ENCODE results near the gene MREG. TPM values are rescaled to one million over a fixed set of nuclear protein-coding genes. Genes with fewer than 3 reads are reported as not detected.

Gene MREG
- total and polyA plus RNA-seq, 10 of the 15 experiments (the other 5 are each of a cell fraction or from before 2014, with no cell fraction given) = 6.9 to 45.0 (median 28.5) TPM

DNA sequence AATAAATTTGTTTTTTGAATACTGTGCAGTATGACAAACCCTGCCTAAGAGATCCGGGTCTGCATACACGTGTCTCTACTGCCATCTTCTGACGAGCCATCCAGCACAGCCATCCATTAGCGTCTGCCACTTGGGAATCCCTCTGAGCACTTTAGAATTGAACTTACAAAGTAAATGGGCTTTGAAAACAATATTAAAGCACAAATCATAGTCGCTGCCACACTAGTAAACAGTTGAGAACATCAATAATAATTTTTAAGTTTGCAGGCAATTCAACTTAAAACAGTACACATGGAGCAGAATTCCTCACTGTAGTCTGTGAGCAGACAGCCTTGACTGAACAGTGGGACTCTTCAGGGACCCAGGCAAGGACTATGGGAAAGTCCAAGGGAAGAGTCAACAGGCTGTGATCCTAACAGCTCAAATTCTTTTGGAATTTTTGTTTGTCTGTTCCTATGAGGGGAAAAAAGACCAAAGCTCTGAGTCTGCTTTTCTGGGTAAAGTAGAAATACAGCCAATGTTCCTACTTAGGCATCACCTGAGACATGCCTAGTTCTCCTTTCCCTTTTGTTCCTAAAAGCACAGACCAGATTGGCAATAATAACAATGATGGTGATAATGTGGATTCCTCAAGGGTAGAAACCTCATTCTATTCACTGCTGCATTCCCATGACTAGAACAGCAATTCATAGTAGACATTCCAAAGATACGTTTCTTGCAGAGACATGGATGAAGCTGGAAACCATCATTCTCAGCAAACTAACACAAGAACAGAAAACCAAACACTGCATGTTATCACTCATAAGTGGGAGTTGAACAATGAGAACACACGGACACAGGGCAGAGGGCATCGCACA lies 92.9 kb downstream of the MREG start (continued):
- TF ChIP-seq, protein P1, sequence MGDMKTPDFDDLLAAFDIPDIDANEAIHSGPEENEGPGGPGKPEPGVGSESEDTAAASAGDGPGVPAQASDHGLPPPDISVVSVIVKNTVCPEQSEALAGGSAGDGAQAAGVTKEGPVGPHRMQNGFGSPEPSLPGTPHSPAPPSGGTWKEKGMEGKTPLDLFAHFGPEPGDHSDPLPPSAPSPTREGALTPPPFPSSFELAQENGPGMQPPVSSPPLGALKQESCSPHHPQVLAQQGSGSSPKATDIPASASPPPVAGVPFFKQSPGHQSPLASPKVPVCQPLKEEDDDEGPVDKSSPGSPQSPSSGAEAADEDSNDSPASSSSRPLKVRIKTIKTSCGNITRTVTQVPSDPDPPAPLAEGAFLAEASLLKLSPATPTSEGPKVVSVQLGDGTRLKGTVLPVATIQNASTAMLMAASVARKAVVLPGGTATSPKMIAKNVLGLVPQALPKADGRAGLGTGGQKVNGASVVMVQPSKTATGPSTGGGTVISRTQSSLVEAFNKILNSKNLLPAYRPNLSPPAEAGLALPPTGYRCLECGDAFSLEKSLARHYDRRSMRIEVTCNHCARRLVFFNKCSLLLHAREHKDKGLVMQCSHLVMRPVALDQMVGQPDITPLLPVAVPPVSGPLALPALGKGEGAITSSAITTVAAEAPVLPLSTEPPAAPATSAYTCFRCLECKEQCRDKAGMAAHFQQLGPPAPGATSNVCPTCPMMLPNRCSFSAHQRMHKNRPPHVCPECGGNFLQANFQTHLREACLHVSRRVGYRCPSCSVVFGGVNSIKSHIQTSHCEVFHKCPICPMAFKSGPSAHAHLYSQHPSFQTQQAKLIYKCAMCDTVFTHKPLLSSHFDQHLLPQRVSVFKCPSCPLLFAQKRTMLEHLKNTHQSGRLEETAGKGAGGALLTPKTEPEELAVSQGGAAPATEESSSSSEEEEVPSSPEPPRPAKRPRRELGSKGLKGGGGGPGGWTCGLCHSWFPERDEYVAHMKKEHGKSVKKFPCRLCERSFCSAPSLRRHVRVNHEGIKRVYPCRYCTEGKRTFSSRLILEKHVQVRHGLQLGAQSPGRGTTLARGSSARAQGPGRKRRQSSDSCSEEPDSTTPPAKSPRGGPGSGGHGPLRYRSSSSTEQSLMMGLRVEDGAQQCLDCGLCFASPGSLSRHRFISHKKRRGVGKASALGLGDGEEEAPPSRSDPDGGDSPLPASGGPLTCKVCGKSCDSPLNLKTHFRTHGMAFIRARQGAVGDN (IDR thresholded peaks at IDR 0.05) = no peak
- TF ChIP-seq GATAD2B (conservative IDR thresholded peaks at IDR 0.05; ENCODE audit: low read depth) (no peak), BHLHE40 (IDR thresholded peaks at IDR 0.05; ENCODE audit: borderline replicate concordance in 1 of 2, low read depth in 2 of 2, low read length in 1 of 2) (no peak), CBX5 (IDR thresholded peaks at IDR 0.05; ENCODE audit: low read depth) (no peak), SREBF2 (IDR thresholded peaks at IDR 0.05; ENCODE audit: low read length) (no peak), RAD51 (IDR thresholded peaks at IDR 0.05) (no peak), PAX5 (IDR thresholded peaks at IDR 0.05; ENCODE audit: borderline replicate concordance, low read depth, low read length) (no peak), NBN (IDR thresholded peaks at IDR 0.05) (no peak), JUND (IDR thresholded peaks at IDR 0.05; ENCODE audit: low read depth, low read length) (no peak), IKZF1 (conservative IDR thresholded peaks at IDR 0.05) (no peak), ZBED1 (IDR thresholded peaks at IDR 0.05; ENCODE audit: borderline replicate concordance) (no peak), SMC3 (IDR thresholded peaks at IDR 0.05; ENCODE audit: borderline replicate concordance, low read length) (peak; percentile 91), JUNB (IDR thresholded peaks at IDR 0.05) (no peak), TCF12 (IDR thresholded peaks at IDR 0.05; ENCODE audit: low read depth, low read length) (no peak), KAT2A (conservative IDR thresholded peaks at IDR 0.05; ENCODE audit: control insufficient read depth, low read depth, low read length) (no peak), IKZF2 (IDR thresholded peaks at IDR 0.05) (no peak), LARP7 (IDR thresholded peaks at IDR 0.05) (no peak)
- TF ChIP-seq, protein P2, sequence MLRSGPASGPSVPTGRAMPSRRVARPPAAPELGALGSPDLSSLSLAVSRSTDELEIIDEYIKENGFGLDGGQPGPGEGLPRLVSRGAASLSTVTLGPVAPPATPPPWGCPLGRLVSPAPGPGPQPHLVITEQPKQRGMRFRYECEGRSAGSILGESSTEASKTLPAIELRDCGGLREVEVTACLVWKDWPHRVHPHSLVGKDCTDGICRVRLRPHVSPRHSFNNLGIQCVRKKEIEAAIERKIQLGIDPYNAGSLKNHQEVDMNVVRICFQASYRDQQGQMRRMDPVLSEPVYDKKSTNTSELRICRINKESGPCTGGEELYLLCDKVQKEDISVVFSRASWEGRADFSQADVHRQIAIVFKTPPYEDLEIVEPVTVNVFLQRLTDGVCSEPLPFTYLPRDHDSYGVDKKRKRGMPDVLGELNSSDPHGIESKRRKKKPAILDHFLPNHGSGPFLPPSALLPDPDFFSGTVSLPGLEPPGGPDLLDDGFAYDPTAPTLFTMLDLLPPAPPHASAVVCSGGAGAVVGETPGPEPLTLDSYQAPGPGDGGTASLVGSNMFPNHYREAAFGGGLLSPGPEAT (IDR thresholded peaks at IDR 0.05; ENCODE audit: low read depth) = no peak
- TF ChIP-seq, protein P3, sequence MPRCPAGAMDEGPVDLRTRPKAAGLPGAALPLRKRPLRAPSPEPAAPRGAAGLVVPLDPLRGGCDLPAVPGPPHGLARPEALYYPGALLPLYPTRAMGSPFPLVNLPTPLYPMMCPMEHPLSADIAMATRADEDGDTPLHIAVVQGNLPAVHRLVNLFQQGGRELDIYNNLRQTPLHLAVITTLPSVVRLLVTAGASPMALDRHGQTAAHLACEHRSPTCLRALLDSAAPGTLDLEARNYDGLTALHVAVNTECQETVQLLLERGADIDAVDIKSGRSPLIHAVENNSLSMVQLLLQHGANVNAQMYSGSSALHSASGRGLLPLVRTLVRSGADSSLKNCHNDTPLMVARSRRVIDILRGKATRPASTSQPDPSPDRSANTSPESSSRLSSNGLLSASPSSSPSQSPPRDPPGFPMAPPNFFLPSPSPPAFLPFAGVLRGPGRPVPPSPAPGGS (IDR thresholded peaks at IDR 0.05; ENCODE audit: borderline replicate concordance, insufficient read depth, low read depth, low read length, poor library complexity, severe bottlenecking) = no peak
- TF ChIP-seq, protein P4, sequence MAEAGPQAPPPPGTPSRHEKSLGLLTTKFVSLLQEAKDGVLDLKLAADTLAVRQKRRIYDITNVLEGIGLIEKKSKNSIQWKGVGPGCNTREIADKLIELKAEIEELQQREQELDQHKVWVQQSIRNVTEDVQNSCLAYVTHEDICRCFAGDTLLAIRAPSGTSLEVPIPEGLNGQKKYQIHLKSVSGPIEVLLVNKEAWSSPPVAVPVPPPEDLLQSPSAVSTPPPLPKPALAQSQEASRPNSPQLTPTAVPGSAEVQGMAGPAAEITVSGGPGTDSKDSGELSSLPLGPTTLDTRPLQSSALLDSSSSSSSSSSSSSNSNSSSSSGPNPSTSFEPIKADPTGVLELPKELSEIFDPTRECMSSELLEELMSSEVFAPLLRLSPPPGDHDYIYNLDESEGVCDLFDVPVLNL (IDR thresholded peaks at IDR 0.05; ENCODE audit: low read depth, low read length) = no peak
- TF ChIP-seq, protein P5, sequence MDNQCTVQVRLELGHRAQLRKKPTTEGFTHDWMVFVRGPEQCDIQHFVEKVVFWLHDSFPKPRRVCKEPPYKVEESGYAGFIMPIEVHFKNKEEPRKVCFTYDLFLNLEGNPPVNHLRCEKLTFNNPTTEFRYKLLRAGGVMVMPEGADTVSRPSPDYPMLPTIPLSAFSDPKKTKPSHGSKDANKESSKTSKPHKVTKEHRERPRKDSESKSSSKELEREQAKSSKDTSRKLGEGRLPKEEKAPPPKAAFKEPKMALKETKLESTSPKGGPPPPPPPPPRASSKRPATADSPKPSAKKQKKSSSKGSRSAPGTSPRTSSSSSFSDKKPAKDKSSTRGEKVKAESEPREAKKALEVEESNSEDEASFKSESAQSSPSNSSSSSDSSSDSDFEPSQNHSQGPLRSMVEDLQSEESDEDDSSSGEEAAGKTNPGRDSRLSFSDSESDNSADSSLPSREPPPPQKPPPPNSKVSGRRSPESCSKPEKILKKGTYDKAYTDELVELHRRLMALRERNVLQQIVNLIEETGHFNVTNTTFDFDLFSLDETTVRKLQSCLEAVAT (IDR thresholded peaks at IDR 0.05) = no peak
